ENCODE results near the gene SLC25A33. TPM values are rescaled to one million over a fixed set of nuclear protein-coding genes. Genes with fewer than 3 reads are reported as not detected.
"Not testable (repeated sequence)": the region's sequence is repeated elsewhere in the genome, so short reads cannot be mapped to it uniquely, and the experiment has no call there.

Gene SLC25A33
- total RNA-seq, 1 donor from 2014 or later, result 5.7 TPM

- DNase-seq (ENCODE audit: missing footprints) (no peak), ATAC-seq (no peak)
- intact Hi-C loops (cut with DNase I), result loop anchor here (5.0 kb wide), 1 partner anchor 34 kb away; no protein-coding TSS in a partner anchor
Observed at GRCh38 chr1:9537863-9538668, 1.2 kb upstream of the SLC25A33 start.

GRCh38 chr1:9538669-9539164 is 548 bp upstream of the SLC25A33 start:
- DNase-seq (ENCODE audit: missing footprints) (no peak), ATAC-seq (no peak)
- intact Hi-C loops (cut with DNase I), result loop anchor here (5.0 kb wide), 1 partner anchor 34 kb away; no protein-coding TSS in a partner anchor

- peak; percentile 74 for DNase-seq (ENCODE audit: missing footprints)
- intact Hi-C loops (cut with DNase I), result loop anchor here (5.0 kb wide), 1 partner anchor 32 kb away; no protein-coding TSS in a partner anchor
- peak; percentile 29 for ATAC-seq
Observed at GRCh38 chr1:9539829-9540550, 725 bp downstream of the SLC25A33 start.

DNA sequence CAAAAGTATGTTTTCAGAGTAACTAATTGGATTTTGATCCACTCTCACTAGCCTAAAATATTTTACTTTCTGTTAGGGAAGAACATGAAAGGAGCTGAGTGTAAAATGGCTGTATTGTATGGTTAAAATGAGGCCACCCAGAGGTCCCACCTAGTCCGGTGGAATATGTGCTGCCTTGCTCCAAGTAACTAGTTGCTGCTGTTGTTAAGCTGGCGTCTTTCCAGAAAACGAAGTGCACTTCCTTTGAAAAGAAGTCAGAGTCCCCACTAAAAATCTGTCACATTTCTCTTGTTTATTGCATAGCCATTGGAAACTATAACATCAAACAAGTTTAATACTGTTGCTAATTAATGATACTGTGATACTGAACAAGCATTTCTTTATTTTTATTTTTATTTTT is 3.2 kb downstream of the SLC25A33 start:
- intact Hi-C loops (cut with DNase I), result no loop called here
- no peak for DNase-seq (ENCODE audit: missing footprints)
- no peak for ATAC-seq

DNA sequence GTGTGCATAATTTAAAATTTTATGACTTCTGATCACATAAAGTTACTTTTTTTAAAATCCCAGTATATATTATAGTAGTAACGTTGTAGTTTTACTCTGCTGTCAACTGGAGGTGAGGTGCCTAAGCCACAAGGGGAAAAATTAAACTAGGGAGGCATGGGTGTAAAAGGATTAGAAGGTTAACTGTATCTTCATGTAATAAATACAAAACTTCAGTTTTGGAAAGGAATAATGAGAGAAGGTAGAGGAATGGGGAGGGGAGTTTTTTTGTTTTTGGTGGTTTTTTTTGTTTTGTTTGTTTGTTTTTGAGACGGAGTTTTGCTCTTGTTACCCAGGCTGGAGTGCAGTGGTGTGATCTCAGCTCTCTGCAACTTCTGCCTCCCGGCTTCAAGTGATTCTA is 5.7 kb downstream of the SLC25A33 start:
- DNase-seq (ENCODE audit: missing footprints) (no peak), ATAC-seq (no peak)
- intact Hi-C loops (cut with DNase I), result no loop called here

DNA sequence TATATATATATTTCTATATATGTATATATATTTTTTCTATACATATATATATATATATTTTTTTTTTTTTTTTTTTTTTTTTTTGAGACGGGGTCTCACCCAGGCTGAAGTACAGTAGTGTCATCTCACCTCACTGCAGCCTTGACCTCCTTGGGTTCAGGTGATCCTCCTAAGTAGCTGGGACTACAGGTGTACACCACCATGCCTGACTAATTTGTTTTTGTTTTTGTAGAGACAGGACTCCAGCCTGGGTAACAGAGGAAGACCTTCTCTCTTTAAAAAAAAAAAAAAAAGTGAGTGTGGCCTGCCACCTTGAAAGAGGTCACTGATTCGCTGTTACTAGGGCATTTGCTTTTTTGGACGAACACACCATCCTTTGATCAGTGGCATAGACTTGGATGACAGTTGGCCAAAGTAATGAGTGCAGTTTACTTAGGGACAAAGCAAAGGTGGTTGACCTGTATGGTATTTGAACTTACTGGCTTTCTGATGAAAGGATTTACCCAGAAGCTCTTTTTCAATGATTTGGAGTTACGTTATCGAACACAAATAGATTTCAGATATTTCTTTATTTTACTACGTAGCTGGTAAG is 10.8 kb downstream of the SLC25A33 start:
- intact Hi-C loops (cut with DNase I), result no loop called here
- no peak for ATAC-seq
- no peak for DNase-seq (ENCODE audit: missing footprints)

- no peak for ATAC-seq
Observed at GRCh38 chr1:9551984-9552383, 12.7 kb downstream of the SLC25A33 start.

DNA sequence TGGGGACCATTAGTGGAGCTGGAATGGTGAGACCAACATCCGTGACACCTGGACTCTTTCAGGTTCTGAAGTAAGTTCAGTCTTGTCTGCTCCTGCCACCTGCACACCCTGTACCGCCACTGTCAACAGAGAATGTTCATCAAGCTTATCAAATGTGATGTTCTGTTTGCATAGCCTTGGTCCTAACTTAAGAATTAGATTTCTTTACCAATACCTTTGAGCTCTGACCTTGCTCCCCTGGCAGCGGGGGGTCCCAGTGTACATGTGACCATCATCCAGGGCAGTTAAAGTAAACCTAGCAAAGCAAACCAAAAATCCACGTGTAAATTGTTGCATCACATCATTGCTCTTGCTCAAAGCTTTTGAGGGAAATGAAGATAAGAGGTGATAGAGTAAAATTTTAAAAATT is 14.5 kb downstream of the SLC25A33 start:
- DNase-seq (ENCODE audit: missing footprints) (no peak), ATAC-seq (no peak)
- intact Hi-C loops (cut with DNase I), result no loop called here

More at GRCh38 chr1:9551984-9552383, 12.7 kb downstream of the SLC25A33 start:
- DNase-seq (ENCODE audit: missing footprints), result no peak
- intact Hi-C loops (cut with DNase I), result no loop called here

- ATAC-seq, result no peak
- intact Hi-C loops (cut with DNase I), result loop anchor here (5.0 kb wide), 1 partner anchor 304 kb away; no protein-coding TSS in a partner anchor
- DNase-seq (ENCODE audit: missing footprints), result no peak
Observed at GRCh38 chr1:9555942-9556341, 16.7 kb downstream of the SLC25A33 start.

GRCh38 chr1:9557624-9558023 is 18.4 kb downstream of the SLC25A33 start:
- ATAC-seq, result no peak
- no peak for DNase-seq (ENCODE audit: missing footprints)
- intact Hi-C loops (cut with DNase I), result loop anchor here (5.0 kb wide), 1 partner anchor 305 kb away; no protein-coding TSS in a partner anchor

GRCh38 chr1:9558271-9558945 is 19.1 kb downstream of the SLC25A33 start:
- no peak for DNase-seq (ENCODE audit: missing footprints)
- ATAC-seq, result no peak
- intact Hi-C loops (cut with DNase I), result loop anchor here (5.0 kb wide), 1 partner anchor 306 kb away; no protein-coding TSS in a partner anchor

- no peak for ATAC-seq
- intact Hi-C loops (cut with DNase I), result loop anchor here (5.0 kb wide), 1 partner anchor 307 kb away; no protein-coding TSS in a partner anchor
Observed at GRCh38 chr1:9558946-9559545, 19.8 kb downstream of the SLC25A33 start.

DNA sequence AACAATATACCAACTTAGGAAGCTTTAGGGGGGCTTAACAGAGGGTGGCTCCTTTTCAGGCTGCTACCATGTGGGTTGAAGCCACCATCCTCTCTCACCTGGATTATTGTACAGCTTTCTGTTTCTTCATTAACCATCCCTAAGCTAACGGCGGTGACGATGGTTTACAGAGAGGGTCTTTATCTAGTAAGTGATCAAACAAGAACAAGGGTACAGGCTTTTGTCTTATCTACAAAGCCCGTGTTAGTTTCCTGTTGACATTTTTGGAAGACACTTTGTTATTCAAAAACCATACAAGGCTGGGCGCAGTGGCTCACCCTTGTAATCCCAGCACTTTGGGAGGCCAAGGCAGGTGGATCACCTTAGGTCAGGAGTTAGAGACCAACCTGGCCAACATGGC is 20.4 kb downstream of the SLC25A33 start:
- DNase-seq (ENCODE audit: missing footprints) (no peak), ATAC-seq (no peak)
- intact Hi-C loops (cut with DNase I), result loop anchor here (5.0 kb wide), 1 partner anchor 307 kb away; no protein-coding TSS in a partner anchor

More at GRCh38 chr1:9558946-9559545, 19.8 kb downstream of the SLC25A33 start:
- no peak for DNase-seq (ENCODE audit: missing footprints)

GRCh38 chr1:9560090-9560489 is 20.8 kb downstream of the SLC25A33 start:
- ATAC-seq; DNase-seq (ENCODE audit: missing footprints); intact Hi-C loops (cut with DNase I): not testable (repeated sequence)

DNA sequence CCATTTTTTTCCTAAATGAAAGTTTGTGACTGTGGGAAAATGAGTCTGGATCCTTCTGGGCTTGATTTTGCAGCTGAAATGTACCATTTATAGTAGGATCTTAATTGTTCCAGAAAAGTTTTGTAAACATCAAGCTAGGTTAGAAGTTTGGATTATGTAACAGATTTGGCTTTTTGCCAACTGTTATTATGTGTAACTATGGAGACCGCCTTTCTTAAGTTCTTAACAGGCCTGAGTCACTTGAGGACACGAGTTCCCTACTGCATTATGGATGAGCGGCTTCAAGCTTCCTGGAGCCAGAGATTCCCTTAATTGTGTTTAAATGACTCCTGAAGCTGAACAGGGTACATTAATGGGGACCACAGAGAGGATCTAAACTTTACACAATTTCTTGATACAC is 22.2 kb downstream of the SLC25A33 start:
- intact Hi-C loops (cut with DNase I), result no loop called here
- DNase-seq (ENCODE audit: missing footprints), result no peak
- ATAC-seq, result peak; percentile 73

DNA sequence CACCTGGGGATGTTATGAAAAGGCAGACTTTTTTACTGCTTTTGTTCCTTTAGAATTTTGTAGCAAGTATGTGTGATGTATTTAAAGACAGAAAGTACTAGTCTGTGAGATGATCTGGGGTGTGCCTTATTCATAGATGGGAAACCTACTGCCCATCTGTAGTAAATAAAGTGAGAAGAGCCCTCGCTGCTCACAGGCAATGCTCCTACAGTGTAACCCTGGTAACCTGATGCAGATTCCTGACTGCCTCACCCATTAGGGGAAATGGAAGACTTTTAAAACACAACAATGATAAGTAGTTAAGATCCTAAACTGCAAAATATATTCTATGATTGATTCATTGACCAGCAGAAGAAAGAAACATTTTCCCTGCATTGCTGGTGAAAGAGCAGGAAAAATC is 30.0 kb downstream of the SLC25A33 start:
- ATAC-seq, result no peak
- intact Hi-C loops (cut with DNase I), result no loop called here
- DNase-seq (ENCODE audit: missing footprints), result no peak

DNA sequence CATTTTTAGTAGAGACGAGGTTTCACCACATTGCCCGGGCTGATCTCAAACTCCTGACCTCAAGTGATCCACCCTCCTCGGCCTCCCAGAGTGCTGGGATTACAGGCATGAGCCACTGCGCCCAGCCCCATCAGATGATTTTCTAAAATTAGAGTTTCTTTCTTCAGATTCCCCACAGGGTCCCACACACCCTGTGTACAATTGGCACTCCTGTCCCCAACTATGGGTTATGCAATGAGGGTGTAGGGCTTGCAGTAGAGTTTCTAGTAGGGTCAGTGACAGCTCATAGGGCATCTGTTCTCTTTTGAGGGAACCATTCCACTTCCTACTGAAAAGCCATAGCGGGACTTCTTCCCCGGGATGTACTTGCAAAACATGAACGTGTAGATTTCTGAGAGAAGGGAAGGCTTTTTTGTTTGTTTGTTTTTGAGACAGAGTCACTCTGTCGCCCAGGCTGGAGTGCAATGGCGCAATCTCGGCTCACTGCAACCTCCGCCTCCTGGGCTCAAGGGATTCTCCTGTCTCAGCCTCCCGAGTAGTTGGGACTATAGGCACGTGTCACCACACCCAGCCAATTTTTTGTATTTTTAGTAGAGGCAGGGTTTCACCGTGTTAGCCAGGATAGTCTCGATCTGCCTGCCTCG is 31.7 kb downstream of the SLC25A33 start:
- not testable (repeated sequence) for ATAC-seq; DNase-seq (ENCODE audit: missing footprints)
- intact Hi-C loops (cut with DNase I), result loop anchor here (5.0 kb wide), 1 partner anchor 34 kb away; the partner anchor contains the start of gene SLC25A33
